ENCODE data around the gene FUOM.

GRCh38 chr10:133401981-133402725 is 44.3 kb upstream of the FUOM start:
- TF ChIP-seq CTCF (IDR thresholded peaks at IDR 0.05): no peak
- TF ChIP-seq POLR2A (IDR thresholded peaks at IDR 0.05): no peak

Measured in uterus (tissue), 2 donors.